GM12872 (cell line): ENCODE data around the gene KRT73.

Experiments
- TF ChIP-seq, protein P1 (sequence below): IDR thresholded peaks from 3 replicates; pipeline ENCODE4 v1.5.1; 2011; ENCODE audit warnings: low read depth, mild to moderate bottlenecking, low read length, moderate library complexity; ENCODE audit not compliant: insufficient read depth

KRT73 gene

DNA sequence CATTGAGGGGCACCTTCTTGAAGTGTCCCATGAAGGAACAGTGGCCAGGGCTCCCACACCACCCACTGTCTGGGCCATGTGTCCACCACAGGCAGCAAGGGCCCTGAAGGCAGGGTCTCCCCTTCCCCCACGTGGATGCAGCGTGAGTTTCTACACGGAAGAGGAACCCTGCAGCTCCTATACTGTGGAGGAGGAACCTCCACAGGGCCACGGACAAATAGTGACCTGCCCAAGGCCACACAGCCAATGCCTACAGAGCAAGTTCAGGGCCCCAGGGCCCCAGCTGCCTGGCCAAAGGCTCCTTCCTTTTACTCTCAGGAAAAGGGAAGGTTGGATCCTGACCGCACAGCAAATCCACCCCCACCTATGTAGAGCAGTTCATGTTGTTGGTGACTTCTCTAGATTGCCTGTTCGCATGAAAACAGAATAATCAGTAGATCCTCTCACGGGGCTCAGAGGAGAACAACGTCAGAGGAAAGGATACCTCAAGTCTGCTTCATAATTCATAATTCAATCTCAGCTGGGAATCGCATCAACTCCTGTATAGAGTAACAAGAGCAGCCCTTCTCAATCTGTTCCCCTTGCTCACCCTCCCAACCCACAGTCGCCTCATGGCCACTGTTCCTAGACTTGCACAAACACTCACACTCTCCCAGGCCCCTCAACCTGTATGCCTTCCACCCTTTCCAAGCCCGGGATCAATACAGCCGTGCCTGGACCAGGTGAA is 11.1 kb upstream of the KRT73 start:
- TF ChIP-seq, protein P1, sequence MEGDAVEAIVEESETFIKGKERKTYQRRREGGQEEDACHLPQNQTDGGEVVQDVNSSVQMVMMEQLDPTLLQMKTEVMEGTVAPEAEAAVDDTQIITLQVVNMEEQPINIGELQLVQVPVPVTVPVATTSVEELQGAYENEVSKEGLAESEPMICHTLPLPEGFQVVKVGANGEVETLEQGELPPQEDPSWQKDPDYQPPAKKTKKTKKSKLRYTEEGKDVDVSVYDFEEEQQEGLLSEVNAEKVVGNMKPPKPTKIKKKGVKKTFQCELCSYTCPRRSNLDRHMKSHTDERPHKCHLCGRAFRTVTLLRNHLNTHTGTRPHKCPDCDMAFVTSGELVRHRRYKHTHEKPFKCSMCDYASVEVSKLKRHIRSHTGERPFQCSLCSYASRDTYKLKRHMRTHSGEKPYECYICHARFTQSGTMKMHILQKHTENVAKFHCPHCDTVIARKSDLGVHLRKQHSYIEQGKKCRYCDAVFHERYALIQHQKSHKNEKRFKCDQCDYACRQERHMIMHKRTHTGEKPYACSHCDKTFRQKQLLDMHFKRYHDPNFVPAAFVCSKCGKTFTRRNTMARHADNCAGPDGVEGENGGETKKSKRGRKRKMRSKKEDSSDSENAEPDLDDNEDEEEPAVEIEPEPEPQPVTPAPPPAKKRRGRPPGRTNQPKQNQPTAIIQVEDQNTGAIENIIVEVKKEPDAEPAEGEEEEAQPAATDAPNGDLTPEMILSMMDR: no peak

DNA sequence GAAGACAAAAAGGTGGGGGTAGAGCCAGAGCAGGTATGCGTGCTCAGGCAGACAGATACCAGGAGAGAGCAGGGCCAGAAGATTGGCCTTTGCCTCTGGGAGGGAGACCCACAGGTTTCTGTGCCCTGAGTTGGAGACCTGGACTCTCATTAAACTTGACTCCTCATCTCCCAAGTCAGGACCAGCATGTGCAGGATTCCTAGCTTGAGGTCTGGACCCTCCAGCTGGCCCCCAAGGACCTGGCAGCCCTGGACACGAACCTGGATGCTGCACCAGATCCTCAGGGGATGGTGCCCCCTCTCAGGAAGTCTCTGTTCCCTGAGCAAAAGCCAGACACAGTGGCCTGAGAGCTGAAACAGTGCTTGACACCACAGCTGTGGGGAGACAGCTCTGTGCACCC is 10.5 kb upstream of the KRT73 start:
- TF ChIP-seq, protein P1: no peak

DNA sequence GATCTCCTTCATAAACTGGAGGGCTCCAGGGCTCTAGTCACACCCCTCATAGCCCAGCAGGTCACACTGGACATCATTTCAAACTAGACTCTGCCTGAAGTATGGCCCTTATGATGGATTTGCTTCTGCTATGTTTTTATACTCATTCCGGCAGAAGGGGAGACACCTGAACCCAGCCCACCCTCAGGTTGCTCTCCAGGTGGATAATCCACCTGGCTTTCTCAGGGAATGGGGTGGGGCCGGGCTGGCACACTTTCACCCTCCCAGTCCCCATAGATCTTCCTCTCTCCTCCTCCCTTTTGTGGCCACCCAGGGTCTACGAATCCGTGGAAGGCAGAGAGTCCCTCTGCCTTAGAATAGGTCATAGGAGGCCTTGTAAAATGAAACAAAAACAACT is 9.8 kb upstream of the KRT73 start:
- TF ChIP-seq, protein P1: no peak

DNA sequence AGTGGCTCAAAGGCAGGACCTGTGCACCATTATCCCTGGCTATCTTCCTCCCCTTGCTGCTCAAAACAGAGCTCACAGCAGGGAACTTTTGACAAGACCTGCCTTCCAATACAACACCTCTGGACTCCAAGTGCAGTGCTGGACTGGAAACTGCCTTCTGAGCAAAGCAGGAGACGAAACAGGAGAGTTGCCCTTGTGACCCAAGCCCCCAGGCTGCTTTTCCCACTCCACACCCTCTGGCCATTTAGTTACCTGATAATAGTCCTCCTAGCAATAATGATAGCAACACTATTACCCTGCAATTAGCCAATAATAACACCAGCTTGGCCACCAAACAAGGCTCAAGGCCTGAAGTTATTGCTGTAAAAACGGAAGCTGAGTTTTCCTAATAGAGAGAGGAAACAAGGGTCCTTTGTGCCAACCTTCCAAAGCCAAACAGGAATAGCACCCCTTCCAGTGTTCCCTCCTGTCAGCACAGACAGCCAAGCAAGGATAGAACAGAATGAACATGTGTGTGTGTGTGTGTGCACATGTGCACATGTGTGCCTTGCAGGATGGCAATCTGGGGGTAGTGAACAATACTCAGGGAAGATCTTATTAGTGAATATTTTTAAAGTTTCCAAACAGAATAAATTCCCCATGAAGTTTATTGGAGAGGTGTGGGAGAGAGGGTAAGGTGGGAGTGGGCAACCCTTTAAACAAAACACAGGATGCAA is 9.2 kb upstream of the KRT73 start:
- TF ChIP-seq, protein P1: no peak

DNA sequence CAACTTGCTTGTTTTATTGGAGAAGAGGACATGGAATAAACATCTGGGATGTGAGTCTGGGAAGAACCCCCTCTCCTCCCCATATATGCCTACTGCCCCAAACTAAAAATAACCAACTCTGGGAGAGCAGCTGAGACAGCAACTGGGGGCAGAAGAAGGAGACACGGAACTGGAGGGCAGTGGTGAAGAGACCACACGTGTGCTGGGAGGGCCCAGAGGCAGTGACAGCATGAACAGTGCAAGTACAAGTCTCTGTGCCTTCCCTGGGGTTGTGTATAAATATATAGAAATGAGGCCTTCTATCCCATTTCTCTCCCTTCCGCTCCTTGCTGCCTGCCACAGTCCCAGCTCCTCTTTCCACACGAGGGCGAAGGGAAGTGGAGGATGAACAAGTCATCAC is 4.0 kb upstream of the KRT73 start:
- TF ChIP-seq, protein P1: no peak

DNA sequence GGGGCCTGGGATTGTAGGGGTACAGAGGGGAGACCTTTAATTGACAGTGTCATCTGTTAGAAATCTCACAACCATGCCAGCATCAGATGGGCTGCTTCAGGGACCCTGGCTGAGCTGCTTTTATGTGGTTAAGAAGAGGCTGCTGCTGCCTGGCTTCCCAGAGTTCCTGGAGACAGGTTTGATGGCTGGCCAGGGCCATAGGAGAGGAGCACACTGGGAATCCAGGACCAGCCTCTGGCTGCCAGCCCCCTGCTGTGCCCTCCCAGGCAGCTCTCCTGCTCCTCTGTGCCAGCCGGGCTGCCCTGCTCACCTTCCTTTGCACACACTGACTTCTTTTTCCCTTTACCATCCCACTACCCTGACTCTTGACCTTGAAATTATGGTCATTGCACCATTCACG is 507 bp upstream of the KRT73 start:
- TF ChIP-seq, protein P1: no peak

DNA sequence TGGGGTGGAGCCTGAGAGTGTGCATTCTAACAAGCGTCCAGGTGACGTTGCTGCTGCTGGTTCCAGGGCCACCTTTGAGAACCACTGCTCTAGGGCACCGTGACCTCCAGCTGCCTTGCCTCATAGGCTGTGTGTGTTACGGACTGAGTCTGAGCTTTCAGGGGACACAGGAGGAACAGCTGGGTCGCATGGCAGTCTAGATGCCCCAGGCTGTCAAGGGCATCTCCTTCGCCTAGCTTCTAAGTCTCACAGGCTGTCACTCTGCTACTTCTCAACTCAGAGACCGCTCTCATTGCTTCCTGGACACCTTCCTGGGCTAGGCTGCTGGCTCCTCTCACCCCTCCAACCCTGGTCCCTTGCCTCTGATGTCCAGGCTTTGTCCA is 965 bp downstream of the KRT73 start:
- TF ChIP-seq, protein P1: no peak
